A549 (cell line): ENCODE measurements around the gene DOC2A. TPM values are rescaled to one million over a fixed set of nuclear protein-coding genes. Genes with fewer than 3 reads are reported as not detected.

Source experiments
- ATAC-seq, 2 experiments: fragments of 200-7000 bp in 1 of 2; fragments of >200 bp in 1 of 2; cut with Nextera tagmentation in 1 of 2; cut with Tn5 transposase in 1 of 2; 3 replicates each; pipeline versions ENCODE4 v1.8.0 to v1.9.1; 2018 to 2020; ENCODE audit warnings: mild to moderate bottlenecking in 1 of 2, moderate library complexity in 1 of 2
- CTCF ChIA-PET: fragments of 300-600 bp; sonication (Branson Sonifier 250); formaldehyde crosslinking; extraction: SDS; loops from one replicate; lab custom pipeline; 2021; ENCODE audit warnings: antibody characterized with exemption, inconsistent platforms; lab: Yijun Ruan, JAX
- POLR2A ChIA-PET: fragments of 350-600 bp; formaldehyde crosslinking; extraction: SDS; loops from one replicate; lab custom pipeline; 2021; ENCODE audit warnings: antibody characterized with exemption, inconsistent platforms; lab: Yijun Ruan, JAX
- DNase-seq, 2 experiments: peaks; one replicate each; pipeline versions ENCODE4 v3.0.0 to v3.0.0-alpha.2; 2011 to 2016; ENCODE audit warnings: low read depth in 1 of 2, low spot score in 1 of 2
- FAIRE-seq: peaks from 2 replicates; lab custom pipeline; 2011; peaks lifted over from hg19 to GRCh38; lab: Jason Lieb, UNC
- H3K27ac ChIP-seq, 2 experiments: fragments of >200 bp; sonication (Bioruptor Twin); formaldehyde crosslinking; 3 replicates each; pipeline ENCODE4 v1.5.1; 2016 to 2017
- H3K4me1 ChIP-seq: fragments of >200 bp; sonication (Bioruptor Twin); formaldehyde crosslinking; 3 replicates; pipeline ENCODE4 v1.6.1; 2016
- H3K4me2 ChIP-seq: fragments of >200 bp; sonication (Bioruptor Twin); formaldehyde crosslinking; 3 replicates; pipeline ENCODE4 v1.6.1; 2016
- H3K4me3 ChIP-seq: fragments of >200 bp; sonication (Bioruptor Twin); formaldehyde crosslinking; 3 replicates; pipeline ENCODE4 v1.5.1; 2016
- H3K9me3 ChIP-seq: fragments of >200 bp; sonication (Bioruptor Twin); formaldehyde crosslinking; 3 replicates; pipeline ENCODE4 v1.6.1; 2016
- BCL3 ChIP-seq: fragments of >200 bp; sonication (Bioruptor Twin); formaldehyde crosslinking; IDR thresholded peaks from 3 replicates; pipeline ENCODE4 v1.6.1; 2016
- CBX2 ChIP-seq: fragments of 200-600 bp; sonication (generic); IDR thresholded peaks from 2 replicates; pipeline ENCODE4 v1.6.1; 2016; ENCODE audit warnings: low read depth, mild to moderate bottlenecking, borderline replicate concordance
- CBX8 ChIP-seq: fragments of 200-600 bp; sonication (generic); IDR thresholded peaks from 2 replicates; pipeline ENCODE4 v1.6.1; 2016
- E2F6 ChIP-seq: IDR thresholded peaks from 2 replicates; pipeline ENCODE4 v1.6.1; 2012; ENCODE audit warnings: low read depth, borderline replicate concordance
- HMGXB4 ChIP-seq: fragments of 250-450 bp; sonication (Bioruptor Pico); IDR thresholded peaks from 2 replicates; pipeline ENCODE4 v1.5.0; 2021; ENCODE audit warnings: mild to moderate bottlenecking, moderate library complexity, borderline replicate concordance
- HOXA7 ChIP-seq: fragments of 250-450 bp; sonication (Bioruptor Pico); IDR thresholded peaks from 2 replicates; pipeline ENCODE4 v1.5.0; 2020; ENCODE audit warnings: mild to moderate bottlenecking, moderate library complexity
- HOXB5 ChIP-seq: fragments of 250-450 bp; sonication (Bioruptor Pico); IDR thresholded peaks from 2 replicates; pipeline ENCODE4 v1.5.0; 2020; ENCODE audit warnings: mild to moderate bottlenecking, moderate library complexity
- JUN ChIP-seq, 2 experiments: fragments of >200 bp; sonication (Bioruptor Twin); formaldehyde crosslinking; IDR thresholded peaks; 2 replicates in 1 of 2; 3 replicates in 1 of 2; pipeline ENCODE4 v1.6.1; 2016 to 2017
- JUNB ChIP-seq: fragments of >200 bp; sonication (Bioruptor Twin); formaldehyde crosslinking; IDR thresholded peaks from 2 replicates; pipeline ENCODE4 v1.6.1; 2016
- KDM1A ChIP-seq: fragments of 200-600 bp; sonication (generic); IDR thresholded peaks from 2 replicates; pipeline ENCODE4 v1.6.1; 2016; ENCODE audit warnings: low read depth, mild to moderate bottlenecking
- MAFK ChIP-seq: fragments of 450-650 bp; IDR thresholded peaks from 2 replicates; pipeline ENCODE4 v1.6.1; 2014; ENCODE audit not compliant: partially characterized antibody
- MAX ChIP-seq: IDR thresholded peaks from 2 replicates; pipeline ENCODE4 v1.6.1; 2012
- MAZ ChIP-seq: fragments of 150-350 bp; IDR thresholded peaks from 2 replicates; pipeline ENCODE4 v1.6.1; 2014; ENCODE audit warnings: antibody characterized with exemption, low read depth, low read length, borderline replicate concordance
- MYC ChIP-seq: IDR thresholded peaks from 2 replicates; pipeline ENCODE4 v1.6.1; 2012; ENCODE audit warnings: mild to moderate bottlenecking, inconsistent platforms, low read length, improper control_type of control experiment, borderline replicate concordance
- POLR2A ChIP-seq: IDR thresholded peaks from 2 replicates; pipeline ENCODE4 v1.6.1; 2012; ENCODE audit warnings: mild to moderate bottlenecking, low read length
- POLR2AphosphoS2 ChIP-seq: conservative IDR thresholded peaks from 2 replicates; pipeline ENCODE4 v1.6.1; 2012; ENCODE audit warnings: low read length, improper control_type of control experiment, inconsistent platforms
- RARB ChIP-seq: fragments of 250-450 bp; sonication (Bioruptor Pico); IDR thresholded peaks from 2 replicates; pipeline ENCODE4 v1.8.0; 2021; ENCODE audit warnings: mild to moderate bottlenecking, moderate library complexity
- RCOR1 ChIP-seq: fragments of 150-350 bp; IDR thresholded peaks from 2 replicates; pipeline ENCODE4 v1.6.1; 2014; ENCODE audit warnings: antibody characterized with exemption, low read length, low read depth
- REST ChIP-seq: fragments of 200-600 bp; sonication (generic); IDR thresholded peaks from 2 replicates; pipeline ENCODE4 v1.6.1; 2016; ENCODE audit warnings: antibody characterized with exemption, mild to moderate bottlenecking, moderate library complexity
- RFX5 ChIP-seq: fragments of 450-650 bp; IDR thresholded peaks from 2 replicates; pipeline ENCODE4 v1.7.1; 2014; ENCODE audit warnings: antibody characterized with exemption, mild to moderate bottlenecking, moderate library complexity
- SMC3 ChIP-seq: fragments of >200 bp; sonication (Bioruptor Twin); formaldehyde crosslinking; IDR thresholded peaks from 3 replicates; pipeline ENCODE4 v1.6.1; 2018; ENCODE audit warnings: inconsistent platforms
- SREBF2 ChIP-seq: fragments of 450-650 bp; IDR thresholded peaks from 2 replicates; pipeline ENCODE4 v1.6.1; 2014; ENCODE audit warnings: mild to moderate bottlenecking, moderate library complexity
- TFCP2L1 ChIP-seq: fragments of 250-450 bp; sonication (Bioruptor Pico); IDR thresholded peaks from 2 replicates; pipeline ENCODE4 v1.5.0; 2021; ENCODE audit warnings: mild to moderate bottlenecking
- USF2 ChIP-seq: fragments of 450-650 bp; IDR thresholded peaks from 2 replicates; pipeline ENCODE4 v1.6.1; 2014; ENCODE audit warnings: antibody characterized with exemption
- WGBS: methylation state at CpG from one replicate; pipeline ENCODE4 v1.1.6; 2017; ENCODE audit errors: missing lambda C conversion rate; 5-methylcytosine and 5-hydroxymethylcytosine counted together
- polyA plus RNA-seq, 4 experiments: library from polyadenylated mRNA; depleted of rRNA in 3 of 4; stranded (reverse); fragments of >200 nt; fragmentation: RNase III in 1 of 4; extraction: RNeasy Plus Mini Kit Qiagen cat#74134 plus additional on column Dnase treatment in 1 of 4; gene quantifications; 2 replicates in 3 of 4; 3 replicates in 1 of 4; pipeline ENCODE4 v1.2.3, GENCODE V29; 2011 to 2017

DOC2A gene
- polyA plus RNA-seq, 2 of the 4 experiments (the other 2 are of a cell fraction) = 2.5 to 5.5 TPM

- Histone ChIP-seq H3K4me2 (peak overlapping the region; percentile 97), H3K4me1 (peaks cover 19% of the 10 kb centered on the region), H3K9me3 (peaks cover 4% of the 10 kb centered on the region; the same call in 1 of the 3 replicates), H3K4me3 (peak overlapping the region; percentile 67), H3K27ac (peak overlapping the region; percentile 90 to 98)
- ChIA-PET POLR2A (interaction anchor here (1.4 to 1.9 kb wide), 2 partner anchors 73 to 75 kb away, joined by 3 to 12 read pairs; partner anchors contain the start of genes ASPHD1 and SEZ6L2), CTCF (interaction anchor here (0.6 to 2.7 kb wide), 11 partner anchors 9 to 126 kb away, joined by 3 to 18 read pairs (median 3); partner anchors contain the start of genes TBX6, TLCD3B and TMEM219)
- FAIRE-seq = no peak
- 6% methylated on average over 21 of the region's 31 CpGs for WGBS
- TF ChIP-seq REST = no peak
- TF ChIP-seq JUNB = no peak
- no peak for TF ChIP-seq POLR2AphosphoS2
- no peak for TF ChIP-seq CBX2
- TF ChIP-seq CBX8 = no peak
- TF ChIP-seq RCOR1 = no peak
- no peak for TF ChIP-seq RARB (CRISPR knock-in tag)
- no peak for TF ChIP-seq SMC3
- TF ChIP-seq MAFK = no peak
- TF ChIP-seq HOXA7 (CRISPR knock-in tag) = no peak
- no peak for TF ChIP-seq USF2
- peak in 1 of 2 experiments; percentile 27 for DNase-seq
- ATAC-seq = peak in 1 of 2 experiments; percentile 3; a peak in 3 of 6 replicates
These were observed 36.3 kb downstream of the DOC2A start for GRCh38 chr16:29974291-29975133.

- Histone ChIP-seq H3K4me2 (peak within 1 kb of the TSS; percentile 97), H3K4me3 (peak within 1 kb of the TSS; percentile 67), H3K9me3 (peaks cover 4% of the 10 kb centered on the region; the same call in 1 of the 3 replicates), H3K4me1 (peaks cover 19% of the 10 kb centered on the region), H3K27ac (peak within 1 kb of the TSS; percentile 90 to 98)
- FAIRE-seq (no peak), ATAC-seq (peak; percentile 91 to 98), DNase-seq (peak; percentile 99 to 100)
- CTCF ChIA-PET = interaction anchor here (0.7 to 2.7 kb wide), 18 partner anchors 10 to 275 kb away, joined by 3 to 18 read pairs (median 4); partner anchors contain the start of genes C16orf92, KCTD13, TBX6 and TLCD3B
- 10% methylated on average over 50 of the region's 75 CpGs for WGBS
- POLR2A ChIA-PET = interaction anchor here (0.9 to 2.0 kb wide), 13 partner anchors 11 to 162 kb away, joined by 3 to 27 read pairs (median 5); partner anchors contain the start of genes ASPHD1, HIRIP3, INO80E and KCTD13
- TF ChIP-seq TFCP2L1 (CRISPR knock-in tag) = peak; percentile 54; the same call in 1 of the 2 replicates
- TF ChIP-seq BCL3 = peak; percentile 82; the same call in 1 of the 3 replicates
- TF ChIP-seq HMGXB4 (CRISPR knock-in tag) = peak; percentile 23; the same call in 1 of the 2 replicates
- peak; percentile 75; the same call in 1 of the 2 replicates for TF ChIP-seq MAZ
- TF ChIP-seq MYC = peak; percentile 86
- no peak for TF ChIP-seq CBX8
- TF ChIP-seq E2F6 = peak; percentile 100
- no peak for TF ChIP-seq SREBF2
- TF ChIP-seq RFX5 = peak; percentile 97
- 0 out of 3 replicates have a peak, but pooled peaks have one; percentile 15 for TF ChIP-seq SMC3
- 0 out of 2 replicates have a peak, but pooled peaks have one; percentile 38 for TF ChIP-seq HOXB5 (CRISPR knock-in tag)
- no peak for TF ChIP-seq KDM1A
- peak; percentile 96 for TF ChIP-seq POLR2A
- peak; percentile 99 for TF ChIP-seq MAX
- TF ChIP-seq JUN (IDR thresholded peaks at IDR 0.05) = peak; percentile 63 to 89; a peak in 3 of 5 replicates
These were observed 37.2 kb downstream of the DOC2A start, which contains the start of gene TAOK2 for GRCh38 chr16:29973384-29974246. TSS of gene TAOK2 (plus strand) at chr16:29973868. CDS start at chr16:29977773, 3,905 bp downstream.
